Heart left ventricle (tissue), 13 donors: Measurements from ENCODE around the gene DSCAML1.

Experiments
- POLR2A ChIP-seq, 2 donors: fragments of 450-650 bp; IDR thresholded peaks; one replicate each; pipeline ENCODE4 v1.6.1; 2017; ENCODE audit warnings: antibody characterized with exemption in 2 of 2, mild to moderate bottlenecking in 2 of 2, moderate library complexity in 2 of 2
- TF ChIP-seq, protein P1 (sequence below), 12 donors: fragments of 200-600 bp; sonication (generic) in 4 of 12; IDR thresholded peaks; one replicate each; pipeline versions ENCODE4 v1.5.0 to v1.8.0; 2018 to 2022; ENCODE audit warnings: antibody characterized with exemption in 12 of 12, mild to moderate bottlenecking in 5 of 12
- donor health status: ischemic (EF 13 %, LVEDD 7.1; RV severe dilation, severe dysfunction).
- donor health status: DM: no; HTN: yes; CAD: no.
- donor health status: DM: no; HTN: no; CAD: no.
- donor health status: ischemic (EF 25% LVEDD 6.9; RV normal size, moderate dysfunction).
- donor health status: ischemic (EF 25% LVEDD 5.7; RV mildly dilated, moderate dysfunction).
- donor health status: ischemic (EF 35%, LVEDD 5.7; RV mildly dilated, moderate dysfunction).
- donor health status: nonischemic (EF 11% LVEDD 7.7; RV severe dilation, severe dysfunction).
- donor health status: DM: yes; HTN: yes; CAD: no.
- donor health status: PGD.
- donor health status: ischemic (EF 29% LVEDD 5.4; RV normal size, mild dysfunction).
- donor health status: nonischemic (EF 23%, LVEDD 6.1; RV moderate dilation, normal function).

GRCh38 chr11:117790279-117790678 is 6.7 kb downstream of the DSCAML1 start:
- TF ChIP-seq, protein P1, sequence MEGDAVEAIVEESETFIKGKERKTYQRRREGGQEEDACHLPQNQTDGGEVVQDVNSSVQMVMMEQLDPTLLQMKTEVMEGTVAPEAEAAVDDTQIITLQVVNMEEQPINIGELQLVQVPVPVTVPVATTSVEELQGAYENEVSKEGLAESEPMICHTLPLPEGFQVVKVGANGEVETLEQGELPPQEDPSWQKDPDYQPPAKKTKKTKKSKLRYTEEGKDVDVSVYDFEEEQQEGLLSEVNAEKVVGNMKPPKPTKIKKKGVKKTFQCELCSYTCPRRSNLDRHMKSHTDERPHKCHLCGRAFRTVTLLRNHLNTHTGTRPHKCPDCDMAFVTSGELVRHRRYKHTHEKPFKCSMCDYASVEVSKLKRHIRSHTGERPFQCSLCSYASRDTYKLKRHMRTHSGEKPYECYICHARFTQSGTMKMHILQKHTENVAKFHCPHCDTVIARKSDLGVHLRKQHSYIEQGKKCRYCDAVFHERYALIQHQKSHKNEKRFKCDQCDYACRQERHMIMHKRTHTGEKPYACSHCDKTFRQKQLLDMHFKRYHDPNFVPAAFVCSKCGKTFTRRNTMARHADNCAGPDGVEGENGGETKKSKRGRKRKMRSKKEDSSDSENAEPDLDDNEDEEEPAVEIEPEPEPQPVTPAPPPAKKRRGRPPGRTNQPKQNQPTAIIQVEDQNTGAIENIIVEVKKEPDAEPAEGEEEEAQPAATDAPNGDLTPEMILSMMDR (IDR thresholded peaks at IDR 0.05) = no peak
- no peak for TF ChIP-seq POLR2A (IDR thresholded peaks at IDR 0.05)
